SU-DHL-6 (cell line): ENCODE measurements around the gene RGS17.
"Not testable (repeated sequence)": the region's sequence is repeated elsewhere in the genome, so short reads cannot be mapped to it uniquely, and the experiment has no call there.

ENCODE experiments used
- H2AFZ ChIP-seq: fragments of 200-600 bp; sonication (generic); 2 replicates; pipeline ENCODE4 v1.6.1; 2014; ENCODE audit warnings: low read depth, mild to moderate bottlenecking, moderate library complexity, mixed read lengths, antibody characterized with exemption, low read length; ENCODE audit not compliant: severe bottlenecking
- H3F3A ChIP-seq: fragments of 200-600 bp; shearing (Covaris generic); 2 replicates; pipeline ENCODE4 v1.6.0; 2016; ENCODE audit warnings: antibody characterized with exemption, mild to moderate bottlenecking; ENCODE audit not compliant: insufficient read depth
- H3K27ac ChIP-seq: fragments of 200-600 bp; sonication (generic); 2 replicates; pipeline ENCODE4 v1.5.1; 2016; ENCODE audit warnings: low read depth, mild to moderate bottlenecking, low read length, moderate library complexity, mixed read lengths
- H3K27me3 ChIP-seq: fragments of 200-600 bp; sonication (generic), shearing (Covaris generic); 2 replicates; pipeline ENCODE4 v1.6.0; 2014; ENCODE audit warnings: mild to moderate bottlenecking, low read length
- H3K36me3 ChIP-seq: fragments of 200-600 bp; sonication (generic); 2 replicates; pipeline ENCODE4 v1.6.1; 2014; ENCODE audit warnings: mild to moderate bottlenecking, low read length, mixed read lengths
- H3K4me2 ChIP-seq: fragments of 300-600, 200-600 bp; shearing (Covaris generic), sonication (generic); 2 replicates; pipeline ENCODE4 v1.6.0; 2014; ENCODE audit warnings: low read length, low read depth, mild to moderate bottlenecking; ENCODE audit not compliant: poor library complexity, severe bottlenecking
- H3K4me3 ChIP-seq: fragments of 200-600 bp; sonication (generic); 2 replicates; pipeline ENCODE4 v1.5.1; 2014; ENCODE audit warnings: antibody characterized with exemption, low read length, mild to moderate bottlenecking, mixed read lengths; ENCODE audit not compliant: insufficient read depth, poor library complexity, severe bottlenecking
- H3K79me2 ChIP-seq: fragments of 200-600 bp; sonication (generic); 2 replicates; pipeline ENCODE4 v1.6.1; 2014; ENCODE audit warnings: mild to moderate bottlenecking, low read length, moderate library complexity; ENCODE audit not compliant: insufficient read depth
- H3K9ac ChIP-seq: fragments of 200-600 bp; sonication (generic); 2 replicates; pipeline ENCODE4 v1.7.0; 2014; ENCODE audit warnings: mild to moderate bottlenecking, low read length
- H3K9me2 ChIP-seq: fragments of 200-600 bp; sonication (generic); replicated peaks from 2 replicates; pipeline ENCODE4 v1.6.1; 2014; ENCODE audit warnings: low read length; ENCODE audit not compliant: insufficient read depth
- H3K9me3 ChIP-seq: fragments of 200-600 bp; sonication (generic); 2 replicates; pipeline ENCODE4 v1.6.1; 2014; ENCODE audit warnings: low read length, mixed read lengths; ENCODE audit not compliant: insufficient read depth
- H4K20me1 ChIP-seq: fragments of 200-600 bp; sonication (generic); 2 replicates; pipeline ENCODE4 v1.6.1; 2014; ENCODE audit warnings: low read depth, mild to moderate bottlenecking, antibody characterized with exemption, low read length, moderate library complexity, mixed read lengths
- CTCF ChIP-seq: fragments of 200-600 bp; sonication (generic); IDR thresholded peaks from one replicate; pipeline ENCODE4 v1.5.1; 2017; ENCODE audit warnings: antibody characterized with exemption, mild to moderate bottlenecking, low read length, moderate library complexity; ENCODE audit not compliant: insufficient read depth, poor library complexity, severe bottlenecking
- EZH2phosphoT487 ChIP-seq: fragments of 200-600 bp; sonication (generic), shearing (Covaris generic); conservative IDR thresholded peaks from 2 replicates; pipeline ENCODE4 v1.6.1; 2018; ENCODE audit warnings: mild to moderate bottlenecking, antibody characterized with exemption, low read length, moderate library complexity, mixed read lengths

RGS17 gene

DNA sequence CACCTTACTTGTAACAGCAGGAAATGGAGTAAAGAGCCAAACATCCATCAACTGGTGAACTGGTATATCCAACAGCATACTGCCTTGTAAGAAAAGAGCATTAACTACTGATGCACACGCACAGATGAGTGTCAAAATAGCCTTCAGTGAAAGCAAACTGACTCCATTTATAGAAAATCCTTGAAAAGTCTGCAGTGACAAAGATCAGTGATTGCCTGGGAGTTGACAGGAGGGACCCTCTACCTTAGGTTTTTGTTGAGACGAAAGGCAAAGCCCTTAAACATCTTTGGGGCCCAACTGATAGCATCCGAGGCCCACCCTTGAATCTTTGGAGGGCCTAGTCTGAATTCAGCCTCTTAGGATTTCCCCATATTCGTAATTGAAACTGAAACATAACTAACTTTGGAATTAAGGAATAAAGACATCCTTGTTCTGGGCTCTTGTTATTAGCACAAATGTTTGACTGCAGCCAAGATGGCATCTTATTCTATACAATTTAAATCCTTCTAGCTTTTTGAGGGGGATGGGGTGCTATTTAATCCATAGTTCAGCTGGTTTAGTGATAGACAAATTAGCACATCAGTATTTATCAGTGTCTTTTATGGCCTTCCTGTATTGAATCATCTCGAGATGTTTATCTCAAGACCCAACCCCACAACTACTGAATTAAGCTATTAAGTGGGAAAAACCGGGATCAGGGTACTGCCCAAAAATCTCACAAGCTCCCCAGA lies 161.2 kb downstream of the RGS17 start:
- peaks cover 29% of the 10 kb centered on the region for H3K79me2 ChIP-seq
- H3K9me2 ChIP-seq, result no peaks in the 10 kb centered on the region
- H3K27me3 ChIP-seq, result no peaks in the 10 kb centered on the region
- no peak for TF ChIP-seq CTCF
- no peak overlapping the region for H2AFZ ChIP-seq
- no peak overlapping the region for H3K27ac ChIP-seq
- no peaks in the 10 kb centered on the region for H3K9me3 ChIP-seq
- H3F3A ChIP-seq, result peaks cover 57% of the 10 kb centered on the region
- H3K9ac ChIP-seq, result no peak overlapping the region
- H4K20me1 ChIP-seq, result peaks cover 47% of the 10 kb centered on the region
- H3K4me2 ChIP-seq, result no peak overlapping the region
- peaks cover 55% of the 10 kb centered on the region for H3K36me3 ChIP-seq
- H3K4me3 ChIP-seq, result no peak overlapping the region

- H3K27me3 ChIP-seq, H3K4me3 ChIP-seq, H3K27ac ChIP-seq, H3K9ac ChIP-seq, H3K79me2 ChIP-seq, H3K4me2 ChIP-seq, H3K9me3 ChIP-seq, H3K9me2 ChIP-seq, H2AFZ ChIP-seq: not testable (repeated sequence)
- H4K20me1 ChIP-seq, result peaks cover 11% of the 10 kb centered on the region
- peaks cover 20% of the 10 kb centered on the region for H3K36me3 ChIP-seq
- H3F3A ChIP-seq, result peaks cover 23% of the 10 kb centered on the region
Observed at GRCh38 chr6:152966168-152966894, 164.8 kb downstream of the RGS17 start.

DNA sequence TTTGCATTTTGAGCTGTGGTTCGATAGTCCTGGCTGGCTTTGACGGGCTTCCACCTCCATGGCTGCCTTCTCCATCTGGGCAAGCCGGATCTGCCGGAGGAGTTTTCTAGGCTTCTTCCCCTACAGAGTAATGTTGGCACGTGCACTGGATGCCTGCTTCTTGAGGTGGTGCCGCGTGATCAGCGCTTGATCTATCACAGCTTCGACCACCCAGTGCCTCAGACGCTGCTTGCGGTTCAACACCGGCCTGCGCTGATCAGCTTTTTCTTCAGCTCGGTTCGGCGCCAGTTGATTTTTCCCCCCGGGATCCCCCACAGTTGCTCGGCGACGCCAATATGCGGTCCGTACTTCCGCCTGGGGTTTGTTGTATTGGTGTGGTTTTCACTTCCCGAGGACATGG lies 171.7 kb downstream of the RGS17 start:
- no peaks in the 10 kb centered on the region for H3K27me3 ChIP-seq
- no peaks in the 10 kb centered on the region for H3K9me3 ChIP-seq
- no peak overlapping the region for H3K4me2 ChIP-seq
- H3K9ac ChIP-seq, result no peak overlapping the region
- H3K9me2 ChIP-seq, result no peaks in the 10 kb centered on the region
- H3K4me3 ChIP-seq, result no peak overlapping the region
- no peaks in the 10 kb centered on the region for H3F3A ChIP-seq
- TF ChIP-seq CTCF (no peak), EZH2phosphoT487 (no peak)
- no peaks in the 10 kb centered on the region for H4K20me1 ChIP-seq
- H3K79me2 ChIP-seq, result no peaks in the 10 kb centered on the region
- no peaks in the 10 kb centered on the region for H3K36me3 ChIP-seq
- no peak overlapping the region for H2AFZ ChIP-seq
- H3K27ac ChIP-seq, result no peak overlapping the region

GRCh38 chr6:152957796-152958195 lies 173.3 kb downstream of the RGS17 start:
- Histone ChIP-seq H3K79me2 (no peaks in the 10 kb centered on the region), H3K27me3 (no peaks in the 10 kb centered on the region), H3K9me3 (no peaks in the 10 kb centered on the region), H3K9me2 (no peaks in the 10 kb centered on the region), H4K20me1 (no peaks in the 10 kb centered on the region), H3K9ac (no peak overlapping the region), H3K27ac (no peak overlapping the region), H2AFZ (no peak overlapping the region), H3K4me3 (no peak overlapping the region), H3K36me3 (no peaks in the 10 kb centered on the region), H3K4me2 (no peak overlapping the region), H3F3A (no peaks in the 10 kb centered on the region)
- TF ChIP-seq EZH2phosphoT487, result no peak
- no peak for TF ChIP-seq CTCF
